Activated B cell treated with CpG ODN at 0.5 μM for 24 hours (primary cell): Measurements from ENCODE around the gene OTUD3. TPM values are rescaled to one million over a fixed set of nuclear protein-coding genes. Genes with fewer than 3 reads are reported as not detected.
"Not testable (repeated sequence)": the region's sequence is repeated elsewhere in the genome, so short reads cannot be mapped to it uniquely, and the experiment has no call there.

ENCODE experiments used
- ATAC-seq: fragments of 200-7000 bp; cut with Tn5 transposase; one replicate; pipeline ENCODE4 v1.10.0; 2021; ENCODE audit warnings: low read depth, mild to moderate bottlenecking, moderate library complexity
- CTCF ChIA-PET: fragments of 350-600 bp; sonication (Branson Sonifier 250); formaldehyde crosslinking; loops from one replicate; lab custom pipeline; 2021; ENCODE audit warnings: antibody characterized with exemption; lab: Charles Lee
- POLR2A ChIA-PET: fragments of 350-600 bp; sonication (Branson Sonifier 250); formaldehyde crosslinking; loops from one replicate; lab custom pipeline; 2021; ENCODE audit warnings: antibody characterized with exemption; lab: Charles Lee
- DNase-seq: peaks from one replicate; pipeline ENCODE4 v3.0.0; 2022
- H3K27ac Mint-ChIP-seq: one replicate; pipeline ENCODE4 v1.8.0; 2020; ENCODE audit warnings: mixed read lengths
- H3K27me3 Mint-ChIP-seq: one replicate; pipeline ENCODE4 v1.8.0; 2021; ENCODE audit warnings: mixed read lengths
- H3K36me3 Mint-ChIP-seq: one replicate; pipeline ENCODE4 v1.8.0; 2021; ENCODE audit warnings: low read depth, mixed read lengths
- H3K4me1 Mint-ChIP-seq: one replicate; pipeline ENCODE4 v1.8.0; 2021; ENCODE audit warnings: mixed read lengths
- H3K4me3 Mint-ChIP-seq: one replicate; pipeline ENCODE4 v1.8.0; 2020; ENCODE audit warnings: mild to moderate bottlenecking, mixed read lengths
- H3K9me3 Mint-ChIP-seq: one replicate; pipeline ENCODE4 v1.8.0; 2020; ENCODE audit warnings: mixed read lengths
- intact Hi-C: fragments of 100-400 bp; cut with micrococcal nuclease; formaldehyde crosslinking; loops from one replicate; pipeline ENCODE4 v1.15.1; 2024
- total RNA-seq: library from RNA; stranded (reverse); gene quantifications from 2 replicates; pipeline ENCODE4 v1.2.3, GENCODE V29; 2022
- TF ChIP-seq, protein P1 (sequence below): fragments of 200-600 bp; IDR thresholded peaks from one replicate; pipeline ENCODE4 v1.8.0; 2022; ENCODE audit warnings: antibody characterized with exemption, mild to moderate bottlenecking

OTUD3 gene
- total RNA-seq, 1 donor from 2014 or later = 14.2 TPM

DNA sequence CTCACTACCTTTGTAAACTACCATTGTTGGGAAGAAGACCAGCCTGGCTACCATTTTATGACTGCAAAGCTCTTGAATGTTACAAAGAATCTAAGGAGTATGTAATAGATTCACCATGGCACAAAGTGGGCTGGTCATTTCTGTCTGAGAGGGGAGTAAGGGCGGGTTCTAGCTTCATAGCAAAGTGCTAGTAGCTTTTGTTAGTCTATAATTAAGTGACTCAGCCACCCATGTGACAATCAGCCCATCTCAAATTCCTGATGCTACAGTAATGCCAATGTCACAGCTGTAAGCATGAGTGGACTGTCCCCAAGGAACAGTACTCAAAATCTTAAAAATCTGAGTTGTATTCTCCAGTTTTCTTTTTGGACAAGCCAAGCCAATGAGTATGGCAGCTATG is 15.4 kb upstream of the OTUD3 start:
- Mint-ChIP-seq H3K9me3 (peaks cover 14% of the 10 kb centered on the region), H3K36me3 (no peaks in the 10 kb centered on the region), H3K4me3 (no peak overlapping the region), H3K27ac (no peak overlapping the region), H3K27me3 (peaks cover 40% of the 10 kb centered on the region), H3K4me1 (no peaks in the 10 kb centered on the region)
- ChIA-PET POLR2A (no interaction called here), CTCF (no interaction called here)
- no peak for DNase-seq
- no peak for ATAC-seq
- intact Hi-C loops = no loop called here
- TF ChIP-seq, protein P1, sequence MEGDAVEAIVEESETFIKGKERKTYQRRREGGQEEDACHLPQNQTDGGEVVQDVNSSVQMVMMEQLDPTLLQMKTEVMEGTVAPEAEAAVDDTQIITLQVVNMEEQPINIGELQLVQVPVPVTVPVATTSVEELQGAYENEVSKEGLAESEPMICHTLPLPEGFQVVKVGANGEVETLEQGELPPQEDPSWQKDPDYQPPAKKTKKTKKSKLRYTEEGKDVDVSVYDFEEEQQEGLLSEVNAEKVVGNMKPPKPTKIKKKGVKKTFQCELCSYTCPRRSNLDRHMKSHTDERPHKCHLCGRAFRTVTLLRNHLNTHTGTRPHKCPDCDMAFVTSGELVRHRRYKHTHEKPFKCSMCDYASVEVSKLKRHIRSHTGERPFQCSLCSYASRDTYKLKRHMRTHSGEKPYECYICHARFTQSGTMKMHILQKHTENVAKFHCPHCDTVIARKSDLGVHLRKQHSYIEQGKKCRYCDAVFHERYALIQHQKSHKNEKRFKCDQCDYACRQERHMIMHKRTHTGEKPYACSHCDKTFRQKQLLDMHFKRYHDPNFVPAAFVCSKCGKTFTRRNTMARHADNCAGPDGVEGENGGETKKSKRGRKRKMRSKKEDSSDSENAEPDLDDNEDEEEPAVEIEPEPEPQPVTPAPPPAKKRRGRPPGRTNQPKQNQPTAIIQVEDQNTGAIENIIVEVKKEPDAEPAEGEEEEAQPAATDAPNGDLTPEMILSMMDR = no peak

DNA sequence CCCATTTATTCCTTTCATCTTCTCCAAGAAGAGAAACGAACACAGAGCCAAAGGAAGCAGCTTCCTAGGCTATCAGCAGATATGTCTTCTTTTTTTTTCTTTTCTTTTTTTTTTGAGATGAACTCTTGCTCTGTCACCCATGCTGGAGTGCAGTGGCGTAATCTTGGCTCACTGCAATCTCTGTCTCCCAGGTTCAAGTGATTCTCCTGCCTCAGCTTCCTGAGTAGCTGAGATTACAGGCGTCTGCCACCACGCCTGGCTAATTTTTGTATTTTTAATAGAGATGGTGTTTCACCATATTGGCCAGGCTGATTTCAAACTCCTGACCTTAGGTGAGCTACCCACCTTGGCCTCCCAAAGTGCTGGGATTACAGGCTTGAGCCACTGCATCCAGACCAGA is 13.6 kb upstream of the OTUD3 start:
- H3K27me3 Mint-ChIP-seq = peaks cover 48% of the 10 kb centered on the region
- CTCF ChIA-PET, H3K4me3 Mint-ChIP-seq, H3K4me1 Mint-ChIP-seq, DNase-seq, POLR2A ChIA-PET, H3K9me3 Mint-ChIP-seq, intact Hi-C loops, ATAC-seq, H3K36me3 Mint-ChIP-seq, H3K27ac Mint-ChIP-seq: not testable (repeated sequence)

DNA sequence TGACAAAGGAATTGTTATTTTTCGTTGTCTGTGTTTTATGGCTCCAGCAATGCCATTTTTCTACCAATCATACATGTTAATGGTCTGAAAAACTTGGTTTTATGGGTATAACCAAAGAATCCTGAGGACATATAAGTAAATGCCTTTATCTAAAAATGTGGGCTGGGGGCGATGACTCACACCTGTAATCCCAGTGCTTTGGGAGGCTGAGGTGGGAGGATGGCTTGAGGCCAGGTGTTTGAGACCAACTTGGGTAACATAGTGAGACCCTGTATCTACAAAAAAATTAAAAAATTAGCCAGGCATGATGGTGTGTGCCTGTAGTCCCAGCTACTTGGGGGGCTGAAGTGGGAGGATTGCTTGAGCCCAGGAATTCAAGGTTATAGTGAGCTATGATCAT is 12.7 kb upstream of the OTUD3 start:
- intact Hi-C loops, H3K4me1 Mint-ChIP-seq, H3K36me3 Mint-ChIP-seq, H3K27ac Mint-ChIP-seq, DNase-seq, H3K9me3 Mint-ChIP-seq, H3K4me3 Mint-ChIP-seq, ATAC-seq, POLR2A ChIA-PET, CTCF ChIA-PET: not testable (repeated sequence)
- H3K27me3 Mint-ChIP-seq = peaks cover 40% of the 10 kb centered on the region

DNA sequence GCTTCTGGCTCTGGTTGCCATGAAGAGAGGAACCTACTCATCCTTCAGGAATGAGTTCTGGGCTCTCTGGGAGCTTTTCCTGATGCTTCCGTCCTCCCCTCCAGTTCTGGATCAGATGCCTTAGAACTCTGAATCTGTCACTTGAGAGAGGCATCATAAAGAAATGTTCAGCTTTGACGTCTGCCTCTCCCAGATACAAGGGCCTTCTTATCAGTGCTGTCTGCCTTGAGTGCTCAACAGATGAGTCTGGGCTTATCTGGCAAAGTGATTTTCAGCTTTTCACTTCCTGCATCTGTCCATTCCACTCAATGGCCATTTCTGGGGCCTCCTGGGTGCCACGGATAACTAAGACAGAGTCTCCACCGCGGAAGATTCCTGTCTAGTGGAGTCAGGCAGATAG is 12.3 kb upstream of the OTUD3 start:
- CTCF ChIA-PET = no interaction called here

DNA sequence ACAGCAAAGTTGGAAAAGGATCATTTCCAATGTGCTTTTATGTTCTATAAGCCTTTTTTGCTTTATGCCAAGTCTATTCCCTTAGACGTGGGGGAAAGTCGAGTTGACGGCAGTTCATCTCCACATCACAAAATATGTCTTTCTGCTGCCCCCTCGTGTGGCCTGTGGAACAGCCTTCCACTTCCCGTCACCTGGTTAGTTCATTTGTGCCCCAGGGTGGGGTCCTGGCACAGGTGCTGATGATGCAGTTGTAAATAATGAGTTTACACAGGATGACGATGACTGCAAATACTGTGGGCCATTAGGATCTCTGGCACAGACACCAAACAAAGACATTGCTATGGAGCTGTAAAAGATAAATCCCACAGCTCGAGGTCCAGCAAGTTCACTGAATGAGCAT is 10.0 kb upstream of the OTUD3 start:
- ATAC-seq (no peak), DNase-seq (no peak)
- TF ChIP-seq, protein P1 = no peak
- ChIA-PET CTCF (no interaction called here), POLR2A (no interaction called here)
- no peak overlapping the region for H3K27ac Mint-ChIP-seq
- no peak overlapping the region for H3K4me3 Mint-ChIP-seq
- no peaks in the 10 kb centered on the region for H3K4me1 Mint-ChIP-seq
- H3K36me3 Mint-ChIP-seq = no peaks in the 10 kb centered on the region
- intact Hi-C loops = no loop called here
- H3K9me3 Mint-ChIP-seq = no peaks in the 10 kb centered on the region
- H3K27me3 Mint-ChIP-seq = peaks cover 33% of the 10 kb centered on the region

More for the DNA sequence above, 12.3 kb upstream of the OTUD3 start:
- TF ChIP-seq, protein P1 = no peak
- Mint-ChIP-seq H3K9me3 (peaks cover 2% of the 10 kb centered on the region), H3K27ac (no peak overlapping the region), H3K4me1 (no peaks in the 10 kb centered on the region), H3K4me3 (no peak overlapping the region), H3K27me3 (peaks cover 40% of the 10 kb centered on the region), H3K36me3 (no peaks in the 10 kb centered on the region)
- POLR2A ChIA-PET = no interaction called here
- ATAC-seq = no peak
- no peak for DNase-seq
- intact Hi-C loops = no loop called here

DNA sequence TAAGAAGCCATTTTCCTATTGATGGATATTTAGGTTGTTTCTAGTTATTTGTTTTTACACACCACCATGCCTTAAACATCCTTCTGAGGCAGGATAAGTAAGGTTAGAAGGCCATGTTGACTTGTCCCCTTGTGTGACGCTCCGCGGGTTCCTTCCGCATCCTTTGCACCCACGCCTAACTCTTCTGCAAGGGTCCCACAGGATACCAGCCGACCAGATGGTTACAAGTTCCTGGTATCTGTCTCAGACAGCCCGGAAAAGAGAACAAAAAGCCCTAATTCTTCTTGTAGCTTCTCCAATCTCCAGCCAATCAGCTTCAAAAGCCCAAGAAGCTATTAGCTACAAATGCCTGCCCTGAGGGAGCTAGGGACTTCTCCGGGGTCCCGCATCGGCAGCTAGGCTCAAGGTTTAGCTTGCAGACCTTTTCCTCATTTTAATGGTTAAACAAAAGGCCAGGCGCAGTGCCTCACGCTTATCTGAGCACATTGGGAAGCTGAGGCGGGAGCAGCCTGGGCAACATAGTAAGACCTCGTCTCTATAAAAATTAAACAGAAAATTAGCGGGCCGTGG is 4.9 kb upstream of the OTUD3 start:
- POLR2A ChIA-PET = no interaction called here
- ATAC-seq (no peak), DNase-seq (no peak)
- H3K36me3 Mint-ChIP-seq = no peaks in the 10 kb centered on the region
- H3K9me3 Mint-ChIP-seq = no peaks in the 10 kb centered on the region
- peaks cover 6% of the 10 kb centered on the region for H3K4me1 Mint-ChIP-seq
- H3K27me3 Mint-ChIP-seq = peaks cover 14% of the 10 kb centered on the region
- TF ChIP-seq, protein P1 = no peak
- no peak overlapping the region for H3K27ac Mint-ChIP-seq
- intact Hi-C loops = no loop called here
- CTCF ChIA-PET = no interaction called here
- no peak overlapping the region for H3K4me3 Mint-ChIP-seq
